ENCODE data around the gene ISCU. TPM values are rescaled to one million over a fixed set of nuclear protein-coding genes. Genes with fewer than 3 reads are reported as not detected.
A peak's percentile ranks its signal among the peaks of the same experiment; 100 is the strongest.

The ISCU gene
- total and polyA plus RNA-seq, 9 of the 15 experiments (the other 6 are each of a cell fraction or from before 2014, with no cell fraction given): 15.9 to 92.5 (median 77.3) TPM

- TF ChIP-seq FOXO4 (CRISPR knock-in tag; IDR thresholded peaks at IDR 0.05): no peak
- peak; percentile 71; the same call in 1 of the 2 replicates for TF ChIP-seq NBN (IDR thresholded peaks at IDR 0.05; ENCODE audit: low read depth)
- no peak for TF ChIP-seq HNRNPL (IDR thresholded peaks at IDR 0.05; ENCODE audit: low read depth, low read length)
- TF ChIP-seq E2F3 (CRISPR knock-in tag; IDR thresholded peaks at IDR 0.05): no peak
- no peak for TF ChIP-seq SMARCC2 (IDR thresholded peaks at IDR 0.05; ENCODE audit: low read depth)
- TF ChIP-seq ZEB2 (IDR thresholded peaks at IDR 0.05): no peak
- no peak for TF ChIP-seq DIDO1 (tag; IDR thresholded peaks at IDR 0.05; ENCODE audit: low read depth)
- no peak for TF ChIP-seq XRCC4 (IDR thresholded peaks at IDR 0.05; ENCODE audit: extremely low read depth, insufficient read depth, insufficient read length)
- no peak for TF ChIP-seq ELK1 (CRISPR knock-in tag; IDR thresholded peaks at IDR 0.05)
- no peak for TF ChIP-seq ZMIZ1 (IDR thresholded peaks at IDR 0.05; ENCODE audit: low read depth in 2 of 2, low read length in 2 of 2)
- no peak for TF ChIP-seq ZNF133 (CRISPR knock-in tag; IDR thresholded peaks at IDR 0.05)
- no peak for TF ChIP-seq ZNF551 (CRISPR knock-in tag; IDR thresholded peaks at IDR 0.05)
- peak; percentile 90 to 96 (median 94) for TF ChIP-seq CTCF (IDR thresholded peaks at IDR 0.05 in 2 of 3, conservative IDR thresholded peaks at IDR 0.05 in 1 of 3; ENCODE audit: insufficient read depth in 2 of 3, low read depth in 1 of 3, low read length in 3 of 3)
- peak; percentile 66 for TF ChIP-seq PRDM10 (IDR thresholded peaks at IDR 0.05; ENCODE audit: partially characterized antibody)
- TF ChIP-seq ZFPM2 (CRISPR knock-in tag; IDR thresholded peaks at IDR 0.05): no peak
- no peak for TF ChIP-seq HDGF (IDR thresholded peaks at IDR 0.05)
- no peak for TF ChIP-seq ZNF41 (CRISPR knock-in tag; conservative IDR thresholded peaks at IDR 0.05)
These were observed 874 bp downstream of the ISCU start (continued) for GRCh38 chr12:108563136-108563803.
